Activated CD8-positive, alpha-beta T cell treated with anti-CD3 and anti-CD28 coated beads for 36 hours (primary cell): Measurements from ENCODE around the gene ASB2. TPM values are rescaled to one million over a fixed set of nuclear protein-coding genes. Genes with fewer than 3 reads are reported as not detected.
A peak's percentile ranks its signal among the peaks of the same experiment; 100 is the strongest.

ENCODE experiments used
- ATAC-seq: fragments of 200-7000 bp; cut with Tn5 transposase; one replicate; pipeline ENCODE4 v1.10.0; 2021; ENCODE audit warnings: mild to moderate bottlenecking, moderate library complexity
- CTCF ChIA-PET: fragments of 350-600 bp; sonication (Branson Sonifier 250); formaldehyde crosslinking; loops from one replicate; lab custom pipeline; 2021; ENCODE audit warnings: antibody characterized with exemption; lab: Charles Lee
- POLR2A ChIA-PET: fragments of 350-600 bp; sonication (Branson Sonifier 250); formaldehyde crosslinking; loops from one replicate; lab custom pipeline; 2021; ENCODE audit warnings: antibody characterized with exemption; lab: Charles Lee
- DNase-seq: peaks from one replicate; pipeline ENCODE4 v3.0.0-alpha.2; 2020
- H3K27ac Mint-ChIP-seq: one replicate; pipeline ENCODE4 v1.8.0; 2021; ENCODE audit warnings: mild to moderate bottlenecking, mixed read lengths
- H3K27me3 Mint-ChIP-seq: one replicate; pipeline ENCODE4 v1.8.0; 2021; ENCODE audit warnings: mixed read lengths
- H3K36me3 Mint-ChIP-seq: one replicate; pipeline ENCODE4 v1.8.0; 2021; ENCODE audit warnings: low read depth, mixed read lengths
- H3K4me1 Mint-ChIP-seq: one replicate; pipeline ENCODE4 v1.8.0; 2021; ENCODE audit warnings: low read depth, mixed read lengths
- H3K4me3 Mint-ChIP-seq: one replicate; pipeline ENCODE4 v1.8.0; 2021; ENCODE audit warnings: mild to moderate bottlenecking, moderate library complexity, mixed read lengths
- H3K9me3 Mint-ChIP-seq: one replicate; pipeline ENCODE4 v1.8.0; 2021; ENCODE audit warnings: mixed read lengths
- CTCF ChIP-seq: fragments of 200-600 bp; IDR thresholded peaks from one replicate; pipeline ENCODE4 v1.8.0; 2022; ENCODE audit warnings: antibody characterized with exemption, mild to moderate bottlenecking
- intact Hi-C: fragments of 100-400 bp; cut with micrococcal nuclease; formaldehyde crosslinking; loops from one replicate; pipeline ENCODE4 v1.10.0; 2022
- total RNA-seq, 2 experiments: library from RNA; stranded (reverse); gene quantifications; one replicate each; pipeline ENCODE4 v1.2.3, GENCODE V29; 2021

ASB2 gene
- total RNA-seq, 2 experiments from 2014 or later, result 11.7 to 12.7 TPM

GRCh38 chr14:93954900-93955849 is 21.2 kb downstream of the ASB2 start:
- ATAC-seq, result peak; percentile 25
- H3K4me3 Mint-ChIP-seq, result peak overlapping the region; percentile 83
- intact Hi-C loops, result loop anchor here (10.0 kb wide), 1 partner anchor 180 kb away; no protein-coding TSS in a partner anchor
- TF ChIP-seq CTCF, result no peak
- peaks cover 9% of the 10 kb centered on the region for H3K36me3 Mint-ChIP-seq
- peaks cover 87% of the 10 kb centered on the region for H3K4me1 Mint-ChIP-seq
- ChIA-PET CTCF (interaction anchor here (0.8 to 12.0 kb wide), 9 partner anchors 13 to 177 kb away, joined by 3 to 170 read pairs (median 5); no protein-coding TSS in a partner anchor), POLR2A (interaction anchor here (0.9 to 3.2 kb wide), 8 partner anchors 9 to 37 kb away, joined by 3 to 19 read pairs (median 4); no protein-coding TSS in a partner anchor)
- no peaks in the 10 kb centered on the region for H3K9me3 Mint-ChIP-seq
- peak; percentile 68 for DNase-seq
- no peaks in the 10 kb centered on the region for H3K27me3 Mint-ChIP-seq
- peak overlapping the region; percentile 99 for H3K27ac Mint-ChIP-seq

- no peaks in the 10 kb centered on the region for H3K9me3 Mint-ChIP-seq
- peaks cover 9% of the 10 kb centered on the region for H3K36me3 Mint-ChIP-seq
- ChIA-PET CTCF (interaction anchor here (1.0 to 12.0 kb wide), 5 partner anchors 12 to 46 kb away, joined by 3 to 170 read pairs (median 16); no protein-coding TSS in a partner anchor), POLR2A (interaction anchor here (1.5 to 3.2 kb wide), 2 partner anchors 24 to 38 kb away, joined by 3 to 19 read pairs; no protein-coding TSS in a partner anchor)
- ATAC-seq (no peak), DNase-seq (no peak)
- peaks cover 80% of the 10 kb centered on the region for H3K4me1 Mint-ChIP-seq
- intact Hi-C loops, result loop anchor here (10.0 kb wide), 1 partner anchor 180 kb away; no protein-coding TSS in a partner anchor
- peak overlapping the region; percentile 99 for H3K27ac Mint-ChIP-seq
- no peak for TF ChIP-seq CTCF
- H3K4me3 Mint-ChIP-seq, result peak overlapping the region; percentile 83
- no peaks in the 10 kb centered on the region for H3K27me3 Mint-ChIP-seq
Measured at GRCh38 chr14:93954516-93954830, 21.9 kb downstream of the ASB2 start.

GRCh38 chr14:93953739-93954515 is 22.4 kb downstream of the ASB2 start:
- Mint-ChIP-seq H3K9me3 (no peaks in the 10 kb centered on the region), H3K36me3 (peaks cover 6% of the 10 kb centered on the region), H3K27ac (peak overlapping the region; percentile 99), H3K27me3 (no peaks in the 10 kb centered on the region), H3K4me1 (peaks cover 76% of the 10 kb centered on the region), H3K4me3 (peak overlapping the region; percentile 83)
- DNase-seq (no peak), ATAC-seq (no peak)
- CTCF ChIA-PET, result interaction anchor here (0.7 to 7.7 kb wide), 8 partner anchors 12 to 83 kb away, joined by 3 to 69 read pairs (median 12); no protein-coding TSS in a partner anchor
- intact Hi-C loops, result loop anchor here (10.0 kb wide), 1 partner anchor 181 kb away; no protein-coding TSS in a partner anchor
- TF ChIP-seq CTCF, result no peak
- POLR2A ChIA-PET, result interaction anchor here (1.7 kb wide), 1 partner anchor 14 kb away, joined by 4 read pairs; no protein-coding TSS in a partner anchor

- Mint-ChIP-seq H3K36me3 (peaks cover 4% of the 10 kb centered on the region), H3K9me3 (no peaks in the 10 kb centered on the region), H3K4me3 (peak overlapping the region; percentile 83), H3K4me1 (peaks cover 70% of the 10 kb centered on the region), H3K27ac (no peak overlapping the region), H3K27me3 (no peaks in the 10 kb centered on the region)
- POLR2A ChIA-PET, result interaction anchor here (1.0 to 1.7 kb wide), 4 partner anchors 10 to 22 kb away, joined by 3 to 4 read pairs (median 3); no protein-coding TSS in a partner anchor
- intact Hi-C loops, result loop anchor here (10.0 kb wide), 1 partner anchor 182 kb away; no protein-coding TSS in a partner anchor
- TF ChIP-seq CTCF, result peak; percentile 14
- CTCF ChIA-PET, result interaction anchor here (0.7 to 4.0 kb wide), 5 partner anchors 13 to 83 kb away, joined by 3 to 43 read pairs (median 9); no protein-coding TSS in a partner anchor
- ATAC-seq, result no peak
- no peak for DNase-seq
Measured at GRCh38 chr14:93953263-93953662, 23.1 kb downstream of the ASB2 start.
